GM19328 (cell line): ENCODE measurements around the gene GFRA1.

Experiments
- ATAC-seq: cut with Tn5 transposase; IDR thresholded peaks from one replicate; pipeline ENCODE4 v1.9.1; 2021; ENCODE audit warnings: mild to moderate bottlenecking, moderate library complexity; ENCODE audit not compliant: unreplicated experiment

GFRA1 gene

DNA sequence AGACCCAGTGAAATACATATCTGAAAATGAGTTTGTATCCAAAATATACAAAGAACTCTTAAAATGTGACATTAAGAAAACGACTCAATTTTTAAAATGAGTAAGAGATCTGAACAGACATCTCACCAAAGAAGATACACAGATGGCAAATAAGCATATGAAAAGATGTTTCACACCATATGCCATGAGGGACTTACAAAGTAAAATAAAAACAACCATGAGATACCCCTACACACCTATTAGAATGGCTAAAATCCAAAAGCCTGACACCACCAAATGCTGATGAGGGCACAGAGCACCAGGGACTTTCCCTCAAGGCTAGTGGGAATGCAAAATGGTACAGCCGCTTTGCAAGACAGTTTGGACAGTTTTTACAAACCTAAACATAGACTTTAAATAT is 27.9 kb downstream of the GFRA1 start:
- ATAC-seq: no peak

DNA sequence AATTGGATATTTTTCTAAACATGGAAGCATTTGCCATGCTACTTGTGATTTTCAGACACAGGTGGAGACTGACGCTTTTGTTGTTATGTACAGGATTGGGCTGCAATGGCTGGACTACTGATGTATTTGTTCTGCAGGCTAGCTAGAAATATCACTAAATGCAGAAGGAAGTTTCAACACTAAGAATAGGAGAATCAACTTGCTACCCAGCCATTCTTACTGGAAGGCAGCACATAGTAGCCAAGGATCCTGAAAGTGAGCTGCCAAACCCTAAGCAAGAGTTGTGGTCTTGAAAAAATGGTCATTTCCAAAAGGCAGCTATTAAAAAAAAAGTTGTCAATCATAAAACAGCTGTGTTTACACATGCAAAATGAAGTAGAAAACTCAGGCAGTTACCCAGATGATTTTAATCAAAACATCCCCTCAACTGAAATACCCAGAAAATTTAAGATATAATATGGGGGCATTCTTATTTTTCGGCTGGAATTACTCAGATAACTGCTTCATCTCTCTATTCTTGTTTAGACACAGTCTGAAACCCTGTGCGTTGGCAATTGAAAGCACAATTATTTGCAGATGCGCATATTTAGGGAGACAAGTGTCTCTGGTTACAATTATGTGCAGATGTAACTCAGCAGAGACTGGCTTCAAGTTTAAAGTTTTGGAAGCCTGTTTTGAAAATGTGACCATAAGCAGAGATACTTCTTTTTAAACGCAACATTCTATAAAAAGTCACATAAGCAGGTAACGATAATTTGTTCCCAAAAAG is 31.2 kb downstream of the GFRA1 start:
- no peak for ATAC-seq

DNA sequence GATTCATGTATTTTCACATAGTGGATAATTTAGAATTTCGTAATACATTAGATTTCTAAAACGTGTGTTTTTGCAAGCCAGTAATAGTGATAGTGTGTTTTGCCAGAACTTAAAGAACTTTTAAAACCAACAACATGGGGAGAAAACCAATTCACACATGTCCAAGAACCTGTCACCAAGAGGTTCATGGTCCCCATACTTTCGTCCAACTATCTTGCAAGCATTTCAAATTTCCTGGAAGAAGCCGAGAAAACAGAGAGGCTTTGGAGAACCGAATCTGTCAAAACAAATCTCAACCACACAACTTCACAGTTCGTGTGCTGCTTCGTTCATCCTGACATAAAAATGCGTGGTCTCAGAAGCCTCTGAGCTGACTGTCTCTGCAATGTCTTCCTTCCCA is 31.9 kb downstream of the GFRA1 start:
- no peak for ATAC-seq

DNA sequence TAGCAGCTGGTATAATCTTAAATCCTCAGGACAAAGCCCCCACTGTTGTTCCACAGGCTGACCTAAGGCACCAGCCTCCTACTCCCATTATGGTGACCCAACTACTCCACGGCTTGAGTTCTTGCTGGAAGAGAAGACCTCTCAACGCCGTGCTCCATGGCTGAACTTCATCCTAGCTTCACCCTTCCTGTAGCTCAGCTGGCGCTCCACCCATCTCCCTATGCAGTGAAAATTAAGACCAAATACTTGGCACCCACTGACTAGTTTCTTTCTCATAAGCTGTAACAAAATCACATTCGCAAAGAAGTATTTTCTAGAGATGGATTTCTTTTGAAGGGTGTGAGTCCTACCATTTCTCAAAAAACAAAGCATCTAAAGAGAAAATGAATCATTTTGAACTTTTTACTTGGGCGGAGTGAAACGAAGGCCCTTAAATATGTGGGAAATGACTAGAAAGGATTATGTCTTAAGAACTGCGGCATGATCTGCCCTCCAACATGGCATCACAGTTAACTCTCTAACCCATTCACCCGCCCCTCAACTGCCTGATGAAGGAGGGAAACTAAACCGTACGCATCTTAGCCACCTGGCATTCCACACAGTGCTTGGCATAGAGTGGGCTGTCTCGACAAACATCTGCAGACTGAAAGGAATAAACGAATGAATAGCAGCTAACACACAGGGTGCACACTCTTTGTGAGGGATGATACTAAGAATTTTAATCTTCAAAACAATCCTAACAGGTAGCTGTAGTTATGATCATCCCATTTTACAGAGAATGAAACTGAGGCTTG is 32.7 kb downstream of the GFRA1 start:
- ATAC-seq: no peak

DNA sequence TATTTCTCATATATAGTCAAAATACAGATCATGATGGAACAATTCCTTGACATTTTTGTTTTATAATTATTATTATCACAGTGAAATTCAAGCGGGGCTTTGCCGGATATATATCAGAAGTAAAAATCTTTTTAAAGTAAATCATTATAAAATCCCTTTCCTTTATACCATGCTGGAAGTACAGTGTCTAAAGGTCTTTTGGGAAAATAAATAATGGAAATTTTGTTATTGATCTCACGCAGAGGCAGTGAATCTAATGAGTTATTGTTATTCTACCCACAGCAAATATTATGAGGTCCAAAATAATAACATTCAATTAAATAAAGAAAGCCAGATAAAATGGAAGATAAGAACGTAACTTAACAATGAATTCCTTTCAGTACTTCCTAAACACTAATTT is 33.8 kb downstream of the GFRA1 start:
- no peak for ATAC-seq

DNA sequence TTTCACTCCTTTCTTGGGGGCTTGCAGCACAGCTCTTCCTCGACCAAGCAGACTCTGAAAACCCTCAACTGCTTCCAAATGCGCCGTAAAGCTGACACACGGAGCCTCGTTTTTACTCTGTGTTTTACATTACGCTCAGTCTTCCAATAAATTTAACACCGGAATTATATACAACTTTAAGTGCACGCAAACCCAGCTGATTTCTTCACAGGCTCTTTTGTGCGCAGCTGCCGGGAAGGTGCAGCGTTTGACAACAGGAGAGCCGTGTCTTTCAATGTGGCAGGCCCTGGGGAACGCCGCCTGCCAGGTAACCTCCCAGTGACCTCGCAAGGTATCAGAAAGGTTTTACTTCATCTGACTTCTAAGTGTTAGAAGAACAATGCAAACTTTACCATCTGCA is 35.0 kb downstream of the GFRA1 start:
- no peak for ATAC-seq

DNA sequence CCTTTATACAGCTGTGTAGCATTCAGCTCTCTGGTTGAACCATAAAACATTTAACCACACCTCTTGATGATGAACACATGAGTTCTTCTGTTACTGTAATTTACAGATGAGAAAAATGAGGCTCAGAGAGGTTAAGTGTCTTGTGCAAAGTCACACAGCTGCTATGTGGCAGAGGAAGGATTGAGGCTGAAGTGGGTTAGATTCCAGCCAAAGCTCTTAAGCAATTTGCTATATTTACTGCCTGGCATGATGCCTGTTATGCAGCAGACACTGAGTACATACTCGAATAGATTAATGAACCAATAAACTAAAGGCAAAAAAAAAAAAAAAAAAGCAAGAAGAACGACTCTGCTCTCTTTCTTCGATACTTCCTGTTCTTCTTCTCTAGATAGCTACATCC is 35.7 kb downstream of the GFRA1 start:
- ATAC-seq: no peak

DNA sequence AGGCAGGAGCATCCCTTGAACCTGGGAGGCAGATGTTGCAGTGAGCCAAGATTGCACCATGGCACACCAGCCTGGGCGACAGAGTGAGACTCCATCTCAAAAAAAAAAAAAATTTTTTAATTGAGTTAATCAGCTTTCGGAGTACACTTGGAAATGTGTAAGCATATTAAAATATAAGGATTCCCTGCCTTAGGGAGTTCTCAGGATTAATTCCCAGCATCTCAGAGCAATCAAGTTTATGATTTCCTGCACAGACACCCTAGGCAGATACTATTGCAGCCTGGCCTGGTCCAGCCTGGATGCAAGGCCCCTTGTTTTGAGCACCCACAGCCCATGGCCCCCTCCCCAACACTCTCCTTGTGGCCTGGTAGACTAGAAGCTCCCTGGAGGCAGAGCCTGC is 39.8 kb downstream of the GFRA1 start:
- no peak for ATAC-seq

DNA sequence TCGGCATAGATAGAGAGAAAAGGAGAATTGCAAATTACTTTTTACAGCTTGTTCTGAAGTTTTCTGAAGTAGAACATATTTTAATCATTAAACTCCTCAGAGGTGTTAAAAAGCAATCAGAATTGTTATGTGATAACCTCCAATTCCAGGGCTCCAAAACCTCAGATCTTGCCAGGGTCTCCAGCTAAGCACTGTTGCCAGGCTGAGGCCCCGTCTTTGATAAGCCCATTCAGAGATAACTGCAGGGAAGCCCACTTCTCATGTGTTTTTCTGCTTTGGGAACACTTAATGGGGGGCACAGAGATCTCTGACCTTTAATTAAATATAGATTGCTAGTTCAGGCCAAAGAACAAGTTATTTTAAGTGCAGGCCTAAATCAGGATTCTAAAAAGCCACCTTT is 40.4 kb downstream of the GFRA1 start:
- no peak for ATAC-seq

DNA sequence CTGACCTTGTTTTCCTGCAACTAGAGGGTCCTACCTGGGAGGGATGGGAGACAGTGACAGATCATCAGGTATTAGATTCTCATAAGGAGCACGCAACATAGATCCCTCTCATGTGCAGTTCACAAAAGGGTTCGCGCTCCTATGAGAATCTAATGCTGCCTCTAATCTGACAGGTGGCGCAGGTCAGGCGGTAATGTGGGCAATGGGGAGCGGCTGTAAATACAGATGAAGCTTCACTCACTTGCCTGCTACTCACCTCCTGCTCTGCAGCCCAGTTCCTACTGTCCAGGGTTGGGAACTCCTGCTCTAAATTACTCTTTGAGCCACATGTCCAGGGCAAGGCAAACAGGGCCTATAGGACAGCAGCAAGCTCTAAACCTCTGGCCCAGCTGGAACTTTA is 46.2 kb downstream of the GFRA1 start:
- no peak for ATAC-seq

DNA sequence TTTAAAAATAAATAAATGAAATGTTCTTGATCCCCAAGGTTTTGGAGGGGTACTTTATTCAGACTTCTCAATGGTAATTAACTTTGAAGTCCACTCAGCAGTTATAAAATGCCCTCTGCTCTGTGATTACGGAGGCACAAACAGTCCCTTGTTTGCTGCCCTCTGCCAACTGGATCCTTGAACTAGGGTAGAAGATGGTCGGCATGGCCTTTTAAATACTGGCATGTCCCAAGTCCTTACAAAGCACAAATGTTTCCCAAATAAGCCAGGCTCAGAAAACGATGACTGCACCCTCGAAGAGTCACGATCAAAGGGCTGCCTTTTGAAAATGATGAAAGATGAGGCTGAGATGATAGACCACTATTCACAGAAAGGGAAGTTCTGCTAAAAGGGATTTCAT is 47.0 kb downstream of the GFRA1 start:
- ATAC-seq: no peak

DNA sequence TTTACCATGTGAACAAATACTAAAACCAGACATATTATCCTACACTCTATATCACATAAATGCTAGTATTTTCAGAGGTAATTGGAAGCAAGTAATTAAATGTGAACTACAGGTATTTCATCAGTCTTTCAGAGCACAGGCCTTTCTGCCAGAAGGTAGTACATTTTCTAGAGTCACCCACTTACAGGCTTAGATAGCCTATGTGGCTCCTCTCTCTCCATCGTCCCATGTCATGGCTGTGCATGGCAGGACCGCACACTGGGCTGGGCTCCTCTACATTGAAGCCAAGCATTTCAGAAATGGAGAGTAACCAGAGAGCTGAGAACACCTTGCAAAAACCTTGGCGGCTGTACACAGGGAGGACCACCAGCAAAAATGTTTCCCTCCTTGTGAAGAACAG is 49.7 kb downstream of the GFRA1 start:
- no peak for ATAC-seq

DNA sequence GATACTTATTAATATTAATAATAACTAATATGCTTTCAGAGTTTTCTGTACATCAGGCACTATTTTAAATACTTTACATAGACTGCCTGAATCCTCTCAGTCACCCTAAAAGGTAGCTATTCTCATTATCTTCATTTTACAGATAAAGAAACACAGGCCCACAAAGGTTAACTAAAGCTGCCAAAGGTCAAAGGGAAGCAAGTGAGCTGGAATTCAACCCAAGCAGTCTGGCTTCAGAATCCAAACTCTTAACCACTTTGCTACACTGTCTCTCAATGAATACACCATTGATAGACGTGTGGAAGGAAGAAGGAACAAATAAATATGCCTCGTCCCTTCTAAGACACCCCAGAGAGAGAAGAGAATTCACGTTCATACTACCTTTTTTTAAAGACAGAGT is 52.0 kb downstream of the GFRA1 start:
- ATAC-seq: no peak

DNA sequence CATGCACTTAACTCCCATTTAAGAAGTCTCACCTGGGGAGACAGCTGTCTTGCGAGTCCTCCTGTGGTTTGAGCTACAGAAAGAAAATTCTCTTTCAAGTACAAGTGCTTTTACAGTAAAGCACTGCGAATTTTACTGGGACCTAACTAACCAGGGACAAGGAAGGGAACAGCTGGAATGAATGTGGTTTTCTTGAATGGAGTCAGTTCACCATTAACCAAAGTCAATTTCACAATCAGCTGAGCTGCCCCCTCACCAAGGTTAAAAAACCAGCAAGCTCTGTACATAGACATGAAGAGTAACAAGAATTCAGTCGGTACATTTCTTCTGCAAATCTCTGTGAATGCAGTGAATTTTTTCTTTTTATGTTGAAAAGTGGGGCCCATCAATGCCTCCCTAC is 56.3 kb downstream of the GFRA1 start:
- no peak for ATAC-seq

DNA sequence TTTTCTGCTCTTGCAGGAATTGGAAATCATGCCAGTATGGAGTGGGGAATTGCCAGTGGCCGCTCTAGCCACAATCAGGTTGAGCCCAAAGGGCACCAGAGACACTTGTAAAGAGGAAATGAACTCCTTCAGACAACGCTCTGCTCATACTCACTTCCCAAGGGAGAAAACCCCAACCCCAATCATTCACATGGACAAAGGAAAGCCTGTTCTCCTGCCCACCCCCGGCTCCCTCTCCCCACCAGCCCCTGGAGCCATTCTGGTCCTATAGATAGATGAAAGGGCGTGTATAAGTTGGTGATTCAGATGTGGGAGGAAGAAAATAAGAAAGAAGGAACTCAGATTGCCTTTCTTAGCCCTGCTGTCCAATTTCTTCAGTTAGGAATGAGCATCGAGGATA is 57.4 kb downstream of the GFRA1 start:
- no peak for ATAC-seq

DNA sequence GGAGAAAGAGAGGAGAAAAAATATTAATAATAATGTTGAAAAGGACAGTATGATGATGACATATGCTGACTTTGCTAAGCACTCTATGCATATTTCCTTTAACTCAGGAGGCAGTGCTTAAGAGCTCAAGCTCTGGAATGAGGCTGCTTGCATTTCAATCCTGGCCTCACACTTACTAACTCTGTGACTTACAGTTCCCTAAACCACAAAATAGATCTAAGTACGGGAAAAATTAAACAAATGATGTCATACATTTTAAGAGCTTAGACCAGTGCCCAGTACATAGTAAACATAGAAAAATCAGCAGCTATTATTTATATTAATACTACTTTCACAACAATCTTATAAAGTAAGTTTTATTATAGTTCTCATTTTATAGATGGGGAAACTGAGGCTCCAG is 61.3 kb downstream of the GFRA1 start:
- no peak for ATAC-seq

DNA sequence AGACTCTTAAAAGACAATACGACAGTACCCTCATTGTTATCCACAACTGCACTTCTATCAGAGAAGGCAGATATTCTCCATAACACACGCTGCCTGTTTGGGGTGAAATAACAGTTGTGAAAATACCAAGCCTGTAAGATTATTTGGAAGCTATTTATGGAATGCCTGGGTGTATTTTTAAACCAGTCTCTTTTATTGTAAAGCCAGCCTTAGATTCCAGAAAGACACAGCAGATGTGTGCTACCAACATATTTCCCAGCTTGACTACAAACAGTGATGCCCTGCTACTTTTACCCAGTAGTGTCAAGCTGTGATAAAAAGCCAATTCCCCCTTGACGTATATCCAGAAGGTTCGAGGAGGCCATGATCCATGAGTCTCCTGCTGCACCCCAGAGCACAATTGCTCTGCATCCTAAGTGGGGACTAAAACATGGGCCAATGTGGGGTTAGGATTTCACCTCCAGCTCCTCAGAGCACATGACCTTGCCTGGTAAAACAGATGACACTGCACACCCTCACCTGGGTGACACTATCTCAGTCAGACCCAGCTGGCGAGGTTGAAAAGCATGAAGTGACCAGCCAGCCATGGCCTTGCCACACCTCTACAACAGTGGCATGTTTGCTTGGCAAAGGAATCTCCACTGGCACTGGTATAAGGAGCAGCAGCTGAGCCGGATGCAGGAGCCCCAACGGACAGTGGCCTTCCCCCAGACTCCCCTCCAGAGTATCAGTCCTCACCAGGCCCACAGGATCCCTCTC is 62.2 kb downstream of the GFRA1 start:
- no peak for ATAC-seq

DNA sequence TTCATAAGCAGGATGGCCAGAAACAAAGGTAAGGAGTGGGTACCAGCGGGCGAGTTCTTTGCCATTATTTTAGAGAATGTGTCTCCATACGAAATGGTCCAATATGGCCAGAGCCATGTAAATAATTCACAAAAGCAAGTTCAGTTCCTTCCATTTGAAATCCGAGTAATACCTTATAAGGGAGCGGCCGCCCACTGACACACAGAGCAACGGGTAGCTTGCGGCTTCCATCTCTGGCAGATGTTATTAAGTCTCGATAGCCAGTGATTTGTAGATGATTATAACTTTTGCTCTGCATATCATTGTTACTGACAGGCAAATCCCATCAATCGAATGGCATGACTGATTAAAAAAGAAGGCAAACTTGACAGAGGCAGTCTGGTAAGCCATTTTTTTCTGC is 63.2 kb downstream of the GFRA1 start:
- ATAC-seq: no peak

DNA sequence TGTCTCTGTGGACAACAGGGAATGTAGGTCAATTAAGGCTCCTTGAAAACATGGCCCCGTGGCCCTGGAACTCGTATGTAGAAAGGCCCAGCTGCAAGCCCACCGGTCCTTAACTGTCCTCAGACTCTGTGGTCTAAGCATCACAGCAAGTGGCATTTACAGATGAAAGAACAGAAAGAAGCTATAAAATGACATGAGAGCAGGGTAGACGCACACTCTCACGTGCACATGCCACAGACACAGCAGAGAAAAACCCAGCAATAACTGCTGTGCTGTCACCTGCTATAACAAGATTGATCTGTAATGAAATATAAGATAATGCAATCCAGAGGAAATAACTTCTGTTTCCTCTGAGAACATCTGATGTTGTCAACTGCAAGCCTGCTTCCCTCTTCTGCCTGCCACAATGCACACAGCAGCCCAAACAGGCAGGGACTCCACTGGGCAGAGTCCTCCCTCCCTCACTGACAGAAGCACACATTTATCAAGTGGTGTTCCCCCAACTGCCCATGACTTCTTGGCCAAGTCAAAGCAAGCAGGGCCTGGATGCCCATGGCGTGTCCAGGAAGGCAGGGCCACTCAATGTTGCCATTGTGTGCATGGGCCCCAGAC is 63.9 kb downstream of the GFRA1 start:
- no peak for ATAC-seq

DNA sequence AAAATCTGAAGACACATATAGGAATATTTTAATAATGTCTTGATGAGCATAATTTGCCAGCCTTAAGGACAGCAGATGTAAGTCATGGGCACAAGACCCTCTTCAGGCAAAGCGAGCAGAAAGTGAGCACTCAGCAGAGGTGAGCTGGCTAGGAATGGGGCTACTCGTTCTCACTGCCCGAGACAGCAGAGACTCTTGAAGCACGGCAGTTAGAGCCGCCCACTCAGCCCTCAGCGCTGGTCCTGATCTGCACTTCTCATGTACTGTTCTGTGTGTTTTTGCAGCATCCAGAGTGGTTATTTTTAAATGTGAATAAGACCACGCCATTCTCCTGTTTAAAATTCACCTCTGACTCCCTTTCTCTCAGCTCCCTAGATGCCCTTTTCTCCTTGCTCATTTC is 65.3 kb downstream of the GFRA1 start:
- no peak for ATAC-seq

DNA sequence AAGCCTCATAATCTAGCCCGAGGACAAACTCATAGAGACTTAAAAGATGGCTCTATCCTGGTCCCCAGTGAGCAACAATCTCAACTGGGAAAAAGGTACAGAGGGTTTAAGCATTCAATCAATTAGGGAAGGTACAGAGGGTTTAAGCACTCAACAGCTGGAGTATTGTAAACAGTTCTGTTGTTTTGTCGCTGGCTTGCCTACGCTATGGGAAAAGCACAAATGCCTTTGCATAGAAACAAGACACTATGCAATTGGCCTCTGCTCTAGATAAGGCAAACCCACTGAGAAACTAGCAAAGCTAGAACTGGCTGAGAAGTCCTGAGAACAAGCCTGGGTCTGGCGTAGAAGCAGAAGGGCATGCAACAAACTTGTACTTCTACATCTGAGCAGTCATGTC is 69.3 kb downstream of the GFRA1 start:
- no peak for ATAC-seq
